IPS-15b (cell line): Measurements from ENCODE around the gene DQX1.

Experiments
- H3K27me3 ChIP-seq: one replicate; pipeline ENCODE4 v1.6.1; 2013; ENCODE audit warnings: low read length; ENCODE audit not compliant: control insufficient read depth, insufficient read depth
- H3K36me3 ChIP-seq: one replicate; pipeline ENCODE4 v1.6.1; 2013; ENCODE audit warnings: low read length; ENCODE audit not compliant: control insufficient read depth, insufficient read depth
- H3K4me1 ChIP-seq: one replicate; pipeline ENCODE4 v1.6.1; 2013; ENCODE audit warnings: mild to moderate bottlenecking, low read length; ENCODE audit not compliant: control insufficient read depth, insufficient read depth
- H3K4me3 ChIP-seq: one replicate; pipeline ENCODE4 v1.5.1; 2013; ENCODE audit warnings: low read depth, low read length
- H3K9ac ChIP-seq: one replicate; pipeline ENCODE4 v1.6.1; 2013; ENCODE audit warnings: low read depth, mild to moderate bottlenecking, low read length
- H3K9me3 ChIP-seq: one replicate; pipeline ENCODE4 v1.6.1; 2013; ENCODE audit warnings: mild to moderate bottlenecking, low read length; ENCODE audit not compliant: control insufficient read depth, insufficient read depth

DQX1 gene

GRCh38 chr2:74528600-74529356 is 2.7 kb upstream of the DQX1 start:
- peaks cover 5% of the 10 kb centered on the region for H3K27me3 ChIP-seq
- H3K9me3 ChIP-seq = no peaks in the 10 kb centered on the region
- H3K4me1 ChIP-seq = peaks cover 3% of the 10 kb centered on the region
- H3K9ac ChIP-seq = peak overlapping the region; percentile 87
- peak overlapping the region; percentile 99 for H3K4me3 ChIP-seq
- peaks cover 17% of the 10 kb centered on the region for H3K36me3 ChIP-seq

- H3K9me3 ChIP-seq = no peaks in the 10 kb centered on the region
- peaks cover 3% of the 10 kb centered on the region for H3K4me1 ChIP-seq
- peaks cover 16% of the 10 kb centered on the region for H3K27me3 ChIP-seq
- no peak overlapping the region for H3K4me3 ChIP-seq
- no peak overlapping the region for H3K9ac ChIP-seq
- peaks cover 17% of the 10 kb centered on the region for H3K36me3 ChIP-seq
Measured at GRCh38 chr2:74527741-74528140, 1.7 kb upstream of the DQX1 start.

- Histone ChIP-seq H3K4me1 (peaks cover 3% of the 10 kb centered on the region), H3K27me3 (peaks cover 26% of the 10 kb centered on the region), H3K9me3 (no peaks in the 10 kb centered on the region), H3K4me3 (no peak overlapping the region), H3K9ac (no peak overlapping the region), H3K36me3 (peaks cover 17% of the 10 kb centered on the region)
Measured at GRCh38 chr2:74526649-74527230, 709 bp upstream of the DQX1 start.

- Histone ChIP-seq H3K9ac (no peak overlapping the region), H3K4me3 (no peak overlapping the region), H3K9me3 (no peaks in the 10 kb centered on the region), H3K27me3 (peaks cover 34% of the 10 kb centered on the region), H3K4me1 (peaks cover 3% of the 10 kb centered on the region), H3K36me3 (peaks cover 17% of the 10 kb centered on the region)
Measured at GRCh38 chr2:74524955-74525716, 895 bp downstream of the DQX1 start.

GRCh38 chr2:74524005-74524404 is 2.0 kb downstream of the DQX1 start:
- peaks cover 3% of the 10 kb centered on the region for H3K4me1 ChIP-seq
- H3K36me3 ChIP-seq = peaks cover 17% of the 10 kb centered on the region
- no peaks in the 10 kb centered on the region for H3K9me3 ChIP-seq
- H3K27me3 ChIP-seq = peaks cover 45% of the 10 kb centered on the region
- no peak overlapping the region for H3K9ac ChIP-seq
- H3K4me3 ChIP-seq = no peak overlapping the region

- Histone ChIP-seq H3K4me1 (no peaks in the 10 kb centered on the region), H3K9ac (no peak overlapping the region), H3K27me3 (peaks cover 60% of the 10 kb centered on the region), H3K9me3 (no peaks in the 10 kb centered on the region), H3K36me3 (peaks cover 13% of the 10 kb centered on the region), H3K4me3 (no peak overlapping the region)
Measured at GRCh38 chr2:74522516-74522915, 3.5 kb downstream of the DQX1 start.

GRCh38 chr2:74516650-74517049 is 9.4 kb downstream of the DQX1 start:
- no peaks in the 10 kb centered on the region for H3K36me3 ChIP-seq
- H3K4me1 ChIP-seq = no peaks in the 10 kb centered on the region
- peaks cover 95% of the 10 kb centered on the region for H3K27me3 ChIP-seq
- H3K9ac ChIP-seq = no peak overlapping the region
- H3K9me3 ChIP-seq = peaks cover 6% of the 10 kb centered on the region
- H3K4me3 ChIP-seq = peak overlapping the region; percentile 49

GRCh38 chr2:74515981-74516633 is 9.9 kb downstream of the DQX1 start:
- H3K4me3 ChIP-seq = peak overlapping the region; percentile 49
- H3K9me3 ChIP-seq = peaks cover 6% of the 10 kb centered on the region
- H3K9ac ChIP-seq = no peak overlapping the region
- peaks cover 98% of the 10 kb centered on the region for H3K27me3 ChIP-seq
- H3K4me1 ChIP-seq = no peaks in the 10 kb centered on the region
- H3K36me3 ChIP-seq = no peaks in the 10 kb centered on the region

GRCh38 chr2:74515271-74515980 is 10.6 kb downstream of the DQX1 start:
- Histone ChIP-seq H3K9me3 (peaks cover 6% of the 10 kb centered on the region), H3K9ac (no peak overlapping the region), H3K4me1 (no peaks in the 10 kb centered on the region), H3K27me3 (peaks cover 99% of the 10 kb centered on the region), H3K36me3 (no peaks in the 10 kb centered on the region), H3K4me3 (peak overlapping the region; percentile 49)

GRCh38 chr2:74514368-74515270 is 11.4 kb downstream of the DQX1 start, which contains the start of gene TLX2:
Gene TLX2, plus strand, starts transcription at chr2:74514450. Its CDS starts 357 bp downstream, at chr2:74514807.
- peak within 1 kb of the TSS; percentile 52 for H3K4me3 ChIP-seq
- no peaks in the 10 kb centered on the region for H3K36me3 ChIP-seq
- H3K4me1 ChIP-seq = no peaks in the 10 kb centered on the region
- H3K9me3 ChIP-seq = peaks cover 6% of the 10 kb centered on the region
- H3K9ac ChIP-seq = no peak within 1 kb of the TSS
- peaks cover 99% of the 10 kb centered on the region for H3K27me3 ChIP-seq
